Breast epithelium (tissue), 3 donors: Measurements from ENCODE around the gene LMOD3.

Experiments used
- POLR2A ChIP-seq: fragments of 450-650 bp; IDR thresholded peaks from one replicate; pipeline ENCODE4 v1.6.1; 2016; ENCODE audit warnings: antibody characterized with exemption, mild to moderate bottlenecking, moderate library complexity
- POLR2AphosphoS5 ChIP-seq, 3 donors: sonication (generic); formaldehyde crosslinking; IDR thresholded peaks; one replicate each; pipeline ENCODE4 v1.6.1; 2017; ENCODE audit warnings: antibody characterized with exemption in 3 of 3
- TF ChIP-seq, protein P1 (sequence below), 3 donors: fragments of 450-650 bp; IDR thresholded peaks; one replicate each; pipeline ENCODE4 v1.5.1; 2016 to 2017; ENCODE audit warnings: antibody characterized with exemption in 3 of 3, mild to moderate bottlenecking in 3 of 3, moderate library complexity in 3 of 3

- TF ChIP-seq, protein P1, sequence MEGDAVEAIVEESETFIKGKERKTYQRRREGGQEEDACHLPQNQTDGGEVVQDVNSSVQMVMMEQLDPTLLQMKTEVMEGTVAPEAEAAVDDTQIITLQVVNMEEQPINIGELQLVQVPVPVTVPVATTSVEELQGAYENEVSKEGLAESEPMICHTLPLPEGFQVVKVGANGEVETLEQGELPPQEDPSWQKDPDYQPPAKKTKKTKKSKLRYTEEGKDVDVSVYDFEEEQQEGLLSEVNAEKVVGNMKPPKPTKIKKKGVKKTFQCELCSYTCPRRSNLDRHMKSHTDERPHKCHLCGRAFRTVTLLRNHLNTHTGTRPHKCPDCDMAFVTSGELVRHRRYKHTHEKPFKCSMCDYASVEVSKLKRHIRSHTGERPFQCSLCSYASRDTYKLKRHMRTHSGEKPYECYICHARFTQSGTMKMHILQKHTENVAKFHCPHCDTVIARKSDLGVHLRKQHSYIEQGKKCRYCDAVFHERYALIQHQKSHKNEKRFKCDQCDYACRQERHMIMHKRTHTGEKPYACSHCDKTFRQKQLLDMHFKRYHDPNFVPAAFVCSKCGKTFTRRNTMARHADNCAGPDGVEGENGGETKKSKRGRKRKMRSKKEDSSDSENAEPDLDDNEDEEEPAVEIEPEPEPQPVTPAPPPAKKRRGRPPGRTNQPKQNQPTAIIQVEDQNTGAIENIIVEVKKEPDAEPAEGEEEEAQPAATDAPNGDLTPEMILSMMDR (IDR thresholded peaks at IDR 0.05) = no peak
- TF ChIP-seq POLR2AphosphoS5 (IDR thresholded peaks at IDR 0.05) (no peak), POLR2A (no peak)
These were observed 49.5 kb downstream of the LMOD3 start for GRCh38 chr3:69072928-69073327.
